DMS 273 treated with DMSO at 0.1 percent for 48 hours (cell line): ENCODE data around the gene ASMTL.
"Not testable (repeated sequence)": the region's sequence is repeated elsewhere in the genome, so short reads cannot be mapped to it uniquely, and the experiment has no call there.

Source experiments
- DNase-seq: peaks from one replicate; lab custom pipeline; 2025; lab: John Stamatoyannopoulos, UW

Gene ASMTL

GRCh38 chrX:1433646-1434357 lies 18.9 kb downstream of the ASMTL start:
- DNase-seq, result no peak

- no peak for DNase-seq
These were observed 22.3 kb downstream of the ASMTL start for GRCh38 chrX:1430451-1430850.

- no peak for DNase-seq
These were observed 25.0 kb downstream of the ASMTL start for GRCh38 chrX:1427756-1428155.

GRCh38 chrX:1426321-1426720 lies 26.4 kb downstream of the ASMTL start:
- not testable (repeated sequence) for DNase-seq

- no peak for DNase-seq
These were observed 27.3 kb downstream of the ASMTL start for GRCh38 chrX:1425381-1425780.

DNA sequence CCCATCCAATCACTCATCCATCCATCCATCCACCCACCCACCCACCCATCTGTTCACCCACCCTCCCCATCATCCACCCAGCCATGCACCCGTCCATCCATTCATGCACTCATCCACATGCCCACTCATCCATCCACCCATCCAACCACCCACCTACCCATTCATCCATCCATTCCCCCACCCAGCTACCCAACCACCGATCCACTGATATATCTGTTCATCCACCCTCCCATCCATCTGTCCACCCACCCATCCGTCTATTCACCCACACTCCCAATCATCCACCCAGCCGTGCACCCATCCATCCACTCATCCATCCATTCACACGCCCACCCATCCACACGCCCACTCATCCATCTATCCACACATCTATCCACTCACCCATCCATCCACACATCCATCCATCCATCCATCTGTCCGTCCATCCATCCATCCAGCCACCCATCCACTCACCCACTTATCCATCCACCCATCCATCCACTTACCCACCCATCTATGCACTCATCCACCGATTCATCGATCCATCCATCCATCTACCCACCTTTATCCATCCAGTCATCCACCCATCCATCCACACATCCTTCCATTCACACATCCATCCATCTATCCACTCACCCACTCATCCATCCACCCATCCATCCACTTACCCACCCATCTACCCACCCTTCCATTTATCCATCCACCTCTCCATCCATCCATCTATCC lies 28.4 kb downstream of the ASMTL start:
- DNase-seq, result no peak

DNA sequence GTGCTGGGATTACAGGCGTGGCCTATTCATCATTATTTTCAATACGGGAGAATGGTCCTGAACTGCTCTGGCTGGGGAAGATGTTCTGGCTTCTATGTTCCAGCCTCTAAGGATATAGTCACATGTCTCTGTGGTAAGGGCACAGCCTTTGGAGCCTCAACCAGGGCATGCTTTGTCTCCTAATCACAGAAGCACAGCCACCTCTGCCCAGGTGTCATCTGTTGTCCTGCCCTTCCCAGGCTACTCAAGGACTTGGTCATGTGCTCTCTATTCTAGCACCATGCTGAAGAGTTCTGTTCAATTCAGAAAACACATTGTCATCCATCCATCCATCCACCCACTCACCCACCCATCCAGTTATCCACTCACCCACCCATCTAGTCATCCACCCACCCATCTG lies 29.5 kb downstream of the ASMTL start:
- DNase-seq, result no peak

GRCh38 chrX:1422135-1422465 lies 30.6 kb downstream of the ASMTL start:
- DNase-seq, result no peak

DNA sequence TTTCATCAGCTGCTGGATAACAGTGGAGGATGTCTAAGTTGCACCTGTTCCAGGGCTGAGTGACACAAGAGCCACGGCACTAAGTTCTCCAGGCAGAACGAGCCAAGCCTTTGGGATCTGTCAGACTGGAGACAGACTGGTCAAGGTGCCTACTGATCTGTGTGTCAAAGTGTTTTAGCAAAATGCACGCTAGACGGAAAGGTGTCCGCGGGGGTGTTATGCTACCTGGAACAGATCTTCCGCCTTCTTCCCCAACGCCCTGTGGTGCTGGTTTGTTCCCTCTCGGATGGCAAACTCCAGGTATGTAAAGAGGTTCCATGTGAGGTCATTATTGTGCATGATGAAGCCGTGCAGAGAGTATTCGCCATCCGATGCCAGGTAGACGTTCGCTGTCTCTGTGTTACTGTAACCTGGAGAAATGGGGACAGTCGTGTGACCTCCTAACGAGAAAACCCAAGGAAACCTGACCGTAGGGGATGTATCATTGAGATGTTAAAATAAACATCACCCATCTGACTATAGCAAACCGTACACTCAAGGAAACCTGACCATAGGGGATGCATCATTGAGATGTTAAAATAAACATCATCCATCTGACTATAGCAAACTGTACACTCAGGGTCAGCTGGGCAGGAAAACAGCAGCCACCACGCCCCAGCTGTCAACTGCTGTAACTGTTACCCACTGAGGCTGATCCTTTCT lies 31.1 kb downstream of the ASMTL start:
- no peak for DNase-seq

DNA sequence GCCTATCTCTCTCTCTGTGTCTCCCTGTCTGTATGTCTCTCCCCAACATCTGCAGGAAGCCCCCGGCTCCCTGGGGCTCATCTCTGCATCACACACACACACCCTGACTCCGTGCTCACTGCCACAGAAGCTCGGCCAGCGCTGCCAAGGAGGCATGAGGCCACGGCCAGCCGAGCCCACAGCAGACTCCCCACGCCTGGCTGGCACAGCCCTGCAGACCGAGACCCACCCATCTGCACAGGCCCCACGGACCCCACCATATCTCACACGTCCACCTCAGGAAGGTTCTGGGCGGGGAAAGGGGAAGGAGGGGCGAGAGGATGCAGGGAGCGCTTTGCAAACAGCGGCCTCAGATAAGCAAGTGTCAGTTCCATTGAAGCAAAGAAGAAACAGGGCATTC lies 32.3 kb downstream of the ASMTL start:
- no peak for DNase-seq

DNA sequence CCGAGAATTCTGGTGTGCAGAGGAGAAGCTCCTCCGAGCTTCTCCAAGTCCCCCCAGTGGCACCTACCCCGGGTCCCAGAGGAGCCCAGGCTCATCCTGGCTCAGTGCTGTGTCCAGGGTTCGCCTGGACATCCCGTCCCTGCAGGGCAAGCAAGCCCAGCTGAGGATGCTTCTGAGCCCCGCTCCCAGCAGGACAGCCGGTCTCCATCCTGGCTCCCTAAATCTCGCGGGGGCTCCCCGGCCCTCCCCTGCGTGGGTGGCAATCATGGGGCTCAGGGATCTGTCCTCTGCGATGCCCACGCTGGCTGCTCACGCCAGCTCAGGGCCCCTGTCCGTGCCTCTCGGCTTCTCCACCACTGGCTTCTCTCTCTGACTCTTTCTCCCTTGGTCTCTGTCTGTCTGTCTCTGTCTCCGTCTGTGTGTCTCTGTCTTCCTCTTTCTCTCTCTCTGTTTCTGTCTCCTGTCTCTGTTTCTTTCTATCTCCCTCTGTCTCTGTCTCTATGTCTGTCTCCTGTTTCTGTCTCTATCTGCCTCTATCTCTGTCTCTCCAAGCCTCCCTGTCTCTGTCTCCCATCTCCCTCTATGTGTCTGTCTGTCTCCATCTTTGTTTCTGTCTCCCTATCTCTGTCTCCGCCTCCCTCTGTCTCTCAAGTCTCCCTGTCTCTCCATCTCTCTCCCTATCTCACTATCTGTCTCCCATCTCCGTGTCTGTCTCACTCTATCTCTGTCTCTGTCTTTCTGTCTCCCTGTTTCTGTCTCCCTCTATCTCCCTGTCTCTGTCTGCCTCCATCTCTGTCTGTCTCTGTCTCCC lies 33.0 kb downstream of the ASMTL start:
- no peak for DNase-seq

DNA sequence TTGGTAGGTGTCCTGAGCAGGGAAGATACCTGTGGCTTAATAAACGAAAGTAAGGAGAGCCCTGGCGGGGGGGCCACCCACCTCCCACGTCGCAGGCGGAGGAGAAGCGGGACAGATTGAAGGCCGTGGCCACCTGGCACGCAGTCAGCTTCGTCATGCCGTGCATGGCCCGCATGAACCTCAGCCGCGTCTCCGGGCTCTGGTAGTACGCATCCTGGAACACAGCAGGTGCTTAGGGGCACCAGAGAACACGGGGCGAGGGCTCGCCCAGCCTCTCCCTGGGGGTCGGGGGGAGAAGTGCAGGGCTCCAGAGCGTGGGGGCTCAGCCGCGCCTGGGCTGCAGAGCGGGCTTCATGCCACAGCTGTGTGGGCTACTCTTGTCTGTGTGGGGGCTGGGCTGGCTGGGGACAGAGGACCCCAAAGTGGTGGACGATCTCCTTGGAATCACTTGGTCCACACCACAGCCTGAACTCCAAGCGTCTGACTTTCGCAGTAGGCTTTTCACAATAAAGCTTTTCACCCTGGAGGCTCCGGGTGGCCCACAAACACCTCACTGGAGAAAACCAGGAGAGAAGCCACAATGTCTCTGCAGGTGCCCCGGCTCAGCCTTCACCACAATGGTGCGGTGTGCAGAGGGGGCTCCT lies 33.7 kb downstream of the ASMTL start:
- no peak for DNase-seq

- no peak for DNase-seq
These were observed 34.6 kb downstream of the ASMTL start for GRCh38 chrX:1417921-1418771.

DNA sequence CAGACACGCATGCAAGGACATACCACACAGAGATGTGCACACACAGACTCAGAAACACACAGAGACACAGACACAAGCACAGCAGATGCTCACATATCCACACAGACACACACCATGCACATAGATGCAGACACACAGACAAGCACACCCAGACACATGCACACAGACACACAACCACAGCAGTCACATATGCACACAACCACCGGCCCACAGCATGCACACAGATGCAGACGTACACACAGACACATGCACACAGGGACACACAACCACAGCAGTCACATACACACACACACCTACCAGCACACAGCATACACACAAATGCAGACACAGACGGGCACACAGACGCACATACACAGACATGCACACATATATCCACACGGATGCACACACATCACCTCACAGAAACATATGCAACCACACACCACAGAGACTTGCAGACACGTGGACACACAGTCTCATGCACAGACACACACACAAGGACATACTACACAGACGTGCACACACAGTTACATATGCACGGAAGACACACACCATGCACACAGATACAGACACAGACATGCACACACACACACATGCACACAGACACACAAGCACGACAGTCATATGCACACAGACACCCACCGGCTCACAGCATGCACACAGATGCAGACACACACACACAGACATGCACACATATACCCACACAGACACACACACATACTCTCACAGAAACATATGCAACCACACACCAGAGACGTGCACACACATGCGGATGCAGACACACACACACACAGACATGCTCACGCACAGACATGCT lies 35.5 kb downstream of the ASMTL start:
- DNase-seq, result no peak

GRCh38 chrX:1416327-1416784 lies 36.4 kb downstream of the ASMTL start:
- no peak for DNase-seq

DNA sequence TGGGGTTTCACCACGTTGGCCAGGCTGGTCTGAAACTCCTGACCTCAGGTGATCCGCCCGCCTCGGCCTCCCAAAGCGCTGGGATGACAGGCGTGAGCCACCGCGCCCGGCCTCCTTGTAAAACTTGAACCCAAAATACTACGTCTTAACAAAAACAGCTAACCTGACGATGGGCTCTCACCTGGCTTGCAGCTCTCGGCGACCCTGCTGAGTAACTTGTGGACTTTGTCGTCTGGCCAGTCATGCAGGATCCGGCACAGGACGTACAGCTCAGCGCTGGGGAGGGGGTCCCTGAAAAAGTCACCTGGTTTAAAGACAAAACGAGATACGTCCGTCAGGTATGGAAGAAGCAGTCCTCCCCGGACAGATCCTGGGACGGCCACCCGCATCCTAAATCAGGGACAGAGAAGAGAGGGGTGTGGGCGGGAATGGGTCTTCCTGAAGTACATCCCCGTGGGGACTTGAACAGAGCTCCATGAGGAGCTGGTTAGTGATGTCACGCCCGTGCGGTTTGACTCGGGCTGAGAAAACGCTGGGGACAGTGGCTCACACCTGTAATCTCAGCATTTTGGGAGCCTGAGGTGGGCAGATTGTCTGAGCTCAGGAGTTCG lies 40.1 kb downstream of the ASMTL start:
- no peak for DNase-seq

DNA sequence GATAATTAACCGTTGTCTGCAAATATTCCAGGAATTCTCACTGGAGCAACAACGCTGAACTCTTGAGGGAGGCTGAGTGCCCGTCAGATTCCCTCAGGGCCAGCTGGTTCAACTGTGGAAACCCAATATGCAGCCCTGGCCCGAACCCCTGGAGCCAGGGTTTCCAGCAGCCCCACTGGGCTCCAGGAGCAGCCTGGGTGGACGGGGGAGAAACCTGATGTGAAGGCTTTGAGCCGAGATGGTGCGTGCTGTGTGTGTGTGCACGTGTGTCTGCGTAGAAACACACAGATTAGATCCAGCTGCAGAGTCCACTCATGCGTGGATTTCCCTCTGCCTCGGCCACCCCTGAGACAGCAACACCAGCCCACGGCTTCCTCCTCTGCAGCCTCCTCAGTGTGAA lies 41.4 kb downstream of the ASMTL start:
- no peak for DNase-seq

- no peak for DNase-seq
These were observed 45.7 kb downstream of the ASMTL start for GRCh38 chrX:1407035-1407434.

- DNase-seq, result not testable (repeated sequence)
These were observed 46.9 kb downstream of the ASMTL start for GRCh38 chrX:1405769-1406168.

DNA sequence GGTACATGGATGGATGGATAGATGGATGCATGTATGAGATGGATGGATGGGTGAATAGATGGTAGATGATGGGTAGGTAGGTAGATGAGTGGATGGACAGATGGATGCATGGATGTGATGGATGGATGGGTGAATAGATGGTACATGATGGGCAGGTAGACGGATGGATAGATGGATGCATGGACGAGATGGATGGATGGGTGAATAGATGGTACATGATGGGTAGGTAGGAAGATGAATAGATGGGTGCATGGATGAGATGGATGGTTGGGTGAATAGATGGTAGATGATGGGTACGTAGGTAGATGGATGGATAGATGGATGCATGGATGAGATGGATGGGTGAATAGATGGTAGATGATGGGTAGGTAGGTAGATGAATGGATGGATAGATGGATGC lies 48.8 kb downstream of the ASMTL start:
- DNase-seq, result not testable (repeated sequence)
